H1 (cell line): Measurements from ENCODE around the gene CCDC154. TPM values are rescaled to one million over a fixed set of nuclear protein-coding genes. Genes with fewer than 3 reads are reported as not detected.

Experiments used
- ASH2L ChIP-seq: fragments of 200-600, 300-600 bp; sonication (generic); IDR thresholded peaks from one replicate; pipeline ENCODE4 v1.7.1; 2017; ENCODE audit warnings: low read length
- HDAC2 ChIP-seq, 2 experiments: fragments of 300-600 bp in 1 of 2; sonication (generic) in 1 of 2; IDR thresholded peaks; 2 replicates each; pipeline ENCODE4 v1.6.1; 2011 to 2012; ENCODE audit warnings: low read depth in 2 of 2, low read length in 2 of 2, mild to moderate bottlenecking in 2 of 2, moderate library complexity in 2 of 2, borderline replicate concordance in 1 of 2, inconsistent platforms in 1 of 2
- JUND ChIP-seq: IDR thresholded peaks from 2 replicates; pipeline ENCODE4 v1.6.1; 2011; ENCODE audit warnings: mild to moderate bottlenecking, improper control_type of control experiment, low read length
- RXRA ChIP-seq: IDR thresholded peaks from 2 replicates; pipeline ENCODE4 v1.6.1; 2011; ENCODE audit warnings: low read depth, mild to moderate bottlenecking, low read length, moderate library complexity; ENCODE audit not compliant: insufficient read depth
- SP1 ChIP-seq: IDR thresholded peaks from 2 replicates; pipeline ENCODE4 v1.6.1; 2011; ENCODE audit warnings: low read depth, low read length
- SP2 ChIP-seq: IDR thresholded peaks from 2 replicates; pipeline ENCODE4 v1.6.1; 2012; ENCODE audit warnings: mild to moderate bottlenecking, low read length, inconsistent platforms
- SUZ12 ChIP-seq: fragments of 200-600 bp; sonication (generic); IDR thresholded peaks from 2 replicates; pipeline ENCODE4 v1.6.1; 2012; ENCODE audit warnings: mild to moderate bottlenecking, inconsistent platforms, low read length, moderate library complexity, mixed read lengths
- ZNF274 ChIP-seq: IDR thresholded peaks from 2 replicates; pipeline ENCODE4 v1.7.0; 2012; ENCODE audit warnings: low read length, borderline replicate concordance; ENCODE audit errors: extremely low read depth
- polyA plus RNA-seq, 7 experiments: library from polyadenylated mRNA; depleted of rRNA in 3 of 7; stranded (reverse) in 5 of 7; unstranded in 2 of 7; fragments of >200 nt in 5 of 7; fragments of 200-250 nt in 2 of 7; gene quantifications; 1 replicate in 5 of 7; 2 replicates in 1 of 7; 4 replicates in 1 of 7; pipeline versions ENCODE4 v1.2.1 to v1.2.3, GENCODE V29; 2011 to 2013; ENCODE audit warnings: missing spikeins in 2 of 7, mixed read lengths in 2 of 7
- total RNA-seq: library from RNA; stranded (reverse); fragmentation: NEBNext Ultra II Directional; extraction: Animal tissue kit (Norgen Biotek cat#: 25700); gene quantifications from 2 replicates; pipeline ENCODE4 v1.2.1, GENCODE V29; 2021

CCDC154 gene
- total and polyA plus RNA-seq, 2 of the 8 experiments (the other 6 are each of a cell fraction or from before 2014, with no cell fraction given): 0.15 to 0.88 TPM

GRCh38 chr16:1413684-1414531 is 30.4 kb downstream of the CCDC154 start (continued):
- 0 out of 4 replicates have a peak, but pooled peaks of 1 of the 2 experiments have one; percentile 24 for TF ChIP-seq HDAC2 (IDR thresholded peaks at IDR 0.05; ENCODE audit: borderline replicate concordance in 1 of 2, low read depth in 2 of 2, low read length in 2 of 2)
- TF ChIP-seq JUND: no peak
- peak; percentile 51 for TF ChIP-seq ASH2L
- no peak for TF ChIP-seq RXRA
- no peak for TF ChIP-seq SUZ12
- TF ChIP-seq SP1: no peak
- no peak for TF ChIP-seq ZNF274
- TF ChIP-seq SP2: no peak
- TF ChIP-seq, all 59 proteins: peak for 18
